Left forelimb (tissue), 1 donor: ENCODE measurements around the gene ST8SIA1.
A peak's percentile ranks its signal among the peaks of the same experiment; 100 is the strongest.
"Not testable (repeated sequence)": the region's sequence is repeated elsewhere in the genome, so short reads cannot be mapped to it uniquely, and the experiment has no call there.

Experiments used
- DNase-seq: peaks from one replicate; pipeline ENCODE4 v3.0.0-alpha.2; 2018; ENCODE audit warnings: low spot score

ST8SIA1 gene

GRCh38 chr12:22334410-22335100 is at the start of gene ST8SIA1:
Gene ST8SIA1 (minus strand): TSS chr12:22334707. CDS start chr12:22334232, 475 bp downstream.
- DNase-seq = peak; percentile 76

- DNase-seq = no peak
These were observed 45.5 kb upstream of the ST8SIA1 start for GRCh38 chr12:22380031-22380430.

GRCh38 chr12:22377731-22378496 is 43.4 kb upstream of the ST8SIA1 start:
- DNase-seq = no peak

- DNase-seq = not testable (repeated sequence)
These were observed 42.2 kb upstream of the ST8SIA1 start for GRCh38 chr12:22376596-22377150.

GRCh38 chr12:22374508-22374907 is 40.0 kb upstream of the ST8SIA1 start:
- no peak for DNase-seq

GRCh38 chr12:22372277-22372837 is 37.9 kb upstream of the ST8SIA1 start:
- no peak for DNase-seq

- DNase-seq = no peak
These were observed 31.7 kb upstream of the ST8SIA1 start for GRCh38 chr12:22366181-22366580.

- DNase-seq = no peak
These were observed 27.3 kb upstream of the ST8SIA1 start for GRCh38 chr12:22361785-22362184.

- no peak for DNase-seq
These were observed 26.3 kb upstream of the ST8SIA1 start for GRCh38 chr12:22360774-22361173.

- no peak for DNase-seq
These were observed 23.0 kb upstream of the ST8SIA1 start for GRCh38 chr12:22357531-22357930.

- no peak for DNase-seq
These were observed 21.7 kb upstream of the ST8SIA1 start for GRCh38 chr12:22356231-22356630.

- DNase-seq = no peak
These were observed 20.6 kb upstream of the ST8SIA1 start for GRCh38 chr12:22355011-22355580.

- no peak for DNase-seq
These were observed 19.3 kb upstream of the ST8SIA1 start for GRCh38 chr12:22353615-22354325.

GRCh38 chr12:22350886-22351285 is 16.4 kb upstream of the ST8SIA1 start:
- DNase-seq = no peak

GRCh38 chr12:22348208-22348607 is 13.7 kb upstream of the ST8SIA1 start:
- DNase-seq = no peak

GRCh38 chr12:22340143-22340542 is 5.6 kb upstream of the ST8SIA1 start:
- DNase-seq = no peak

GRCh38 chr12:22339691-22340090 is 5.2 kb upstream of the ST8SIA1 start:
- no peak for DNase-seq

- DNase-seq = no peak
These were observed 1.3 kb upstream of the ST8SIA1 start for GRCh38 chr12:22335794-22336166.

GRCh38 chr12:22333713-22334409 is 646 bp downstream of the ST8SIA1 start:
- DNase-seq = no peak

- no peak for DNase-seq
These were observed 1.3 kb downstream of the ST8SIA1 start for GRCh38 chr12:22333186-22333712.

- no peak for DNase-seq
These were observed 2.3 kb downstream of the ST8SIA1 start for GRCh38 chr12:22332202-22332601.
